Hepatocyte (in vitro differentiated cells): ENCODE data around the gene EXD3.

Source experiments
- CTCF ChIP-seq: fragments of 200-600 bp; sonication (generic); IDR thresholded peaks from 2 replicates; pipeline ENCODE4 v1.5.1; 2016; ENCODE audit warnings: antibody characterized with exemption, mild to moderate bottlenecking; ENCODE audit not compliant: poor library complexity
- EZH2 ChIP-seq: fragments of 200-600 bp; sonication (generic); IDR thresholded peaks from 2 replicates; pipeline ENCODE4 v1.6.1; 2016; ENCODE audit warnings: antibody characterized with exemption, mild to moderate bottlenecking, borderline replicate concordance
- EZH2phosphoT487 ChIP-seq: fragments of 200-600 bp; sonication (generic); IDR thresholded peaks from one replicate; pipeline ENCODE4 v1.6.1; 2018; ENCODE audit warnings: antibody characterized with exemption, mild to moderate bottlenecking, low read depth, moderate library complexity; ENCODE audit not compliant: unreplicated experiment, severe bottlenecking

- no peak for TF ChIP-seq CTCF
- no peak for TF ChIP-seq EZH2
- TF ChIP-seq EZH2phosphoT487 = no peak
These were observed 44.9 kb upstream of the EXD3 start for GRCh38 chr9:137467896-137468295.
